ENCODE results near the gene CBLB.

- TF ChIP-seq POLR2AphosphoS5 (IDR thresholded peaks at IDR 0.05), result no peak
- TF ChIP-seq CTCF (IDR thresholded peaks at IDR 0.05), result no peak
Measured at GRCh38 chr3:105770410-105770809, 98.4 kb downstream of the CBLB start.

Data from prostate gland (tissue), 2 donors.